PFSK-1 (cell line): ENCODE data around the gene TEAD4.

Source experiments
- FOXP2 ChIP-seq: optimal IDR thresholded peaks from 2 replicates; pipeline ENCODE3; 2011; ENCODE audit warnings: borderline replicate concordance, control low read depth, inconsistent platforms; ENCODE audit not compliant: insufficient read depth; ENCODE audit errors: extremely low read length, extremely low read depth
- POLR2AphosphoS5 ChIP-seq: IDR thresholded peaks from 2 replicates; pipeline ENCODE4 v1.6.1; 2012; ENCODE audit warnings: low read depth, mild to moderate bottlenecking, control low read depth, low read length, moderate library complexity
- REST ChIP-seq, 2 experiments: IDR thresholded peaks; 2 replicates each; pipeline versions ENCODE4 v1.6.1 to v1.8.0; 2011 to 2012; ENCODE audit warnings: low read depth in 2 of 2, low read length in 2 of 2, control low read depth in 1 of 2, inconsistent platforms in 1 of 2, mild to moderate bottlenecking in 1 of 2, moderate library complexity in 1 of 2; ENCODE audit not compliant: insufficient read depth in 1 of 2
- SIN3A ChIP-seq: IDR thresholded peaks from 2 replicates; pipeline ENCODE4 v1.6.1; 2012; ENCODE audit warnings: mild to moderate bottlenecking, low read length, moderate library complexity, borderline replicate concordance; ENCODE audit not compliant: insufficient read depth
- TAF1 ChIP-seq: IDR thresholded peaks from 2 replicates; pipeline ENCODE4 v1.6.1; 2012; ENCODE audit warnings: low read length, control low read depth, borderline replicate concordance; ENCODE audit not compliant: insufficient read depth

GRCh38 chr12:3040663-3041544, 81.7 kb downstream of the TEAD4 start:
- TF ChIP-seq POLR2AphosphoS5 (no peak), REST (IDR thresholded peaks at IDR 0.05; ENCODE audit: insufficient read depth in 1 of 2, low read depth in 2 of 2, low read length in 2 of 2) (no peak), FOXP2 (no peak), TAF1 (no peak), SIN3A (no peak)
